ENCODE measurements around the gene NLGN1. TPM values are rescaled to one million over a fixed set of nuclear protein-coding genes. Genes with fewer than 3 reads are reported as not detected.

NLGN1 gene
- total and polyA plus RNA-seq, 2 of the 8 experiments (the other 6 are each of a cell fraction or from before 2014, with no cell fraction given) = 7.8 to 14.8 TPM

DNA sequence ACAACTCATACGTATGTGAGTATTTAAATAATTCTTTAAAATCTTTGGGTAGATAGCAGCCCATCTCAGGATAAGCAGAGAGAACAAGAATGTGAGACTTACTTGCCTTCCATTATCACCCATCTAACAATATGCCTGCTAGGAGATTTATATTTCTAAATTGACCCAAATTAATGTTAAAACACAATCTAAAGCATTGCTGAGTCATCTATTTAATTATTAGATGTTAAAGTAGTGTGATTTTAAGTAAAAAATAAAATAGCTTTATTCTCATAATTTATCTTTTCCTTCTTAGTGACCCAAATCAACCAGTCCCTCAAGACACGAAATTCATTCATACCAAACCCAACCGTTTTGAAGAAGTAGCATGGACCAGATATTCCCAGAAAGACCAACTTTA is 882.6 kb downstream of the NLGN1 start:
- Histone ChIP-seq H2BK15ac (ENCODE audit: low read length) (no peak overlapping the region), H3K4me2 (ENCODE audit: insufficient read depth in 1 of 2, low read depth in 2 of 2, low read length in 2 of 2) (no peak overlapping the region), H3K79me1 (ENCODE audit: low read depth, low read length) (no peaks in the 10 kb centered on the region), H3K18ac (ENCODE audit: extremely low read depth, low read length) (no peak overlapping the region), H3K27ac (ENCODE audit: low read depth, low read length) (no peak overlapping the region), H3K14ac (ENCODE audit: insufficient read length) (no peak overlapping the region), H3K9me3 (ENCODE audit: insufficient read depth in 2 of 2, low read depth in 1 of 2, low read length in 1 of 2) (no peaks in the 10 kb centered on the region), H3K23me2 (ENCODE audit: low read depth, low read length) (no peaks in the 10 kb centered on the region), H2BK20ac (ENCODE audit: low read length) (no peak overlapping the region), H3K9ac (replicated peaks in 1 of 4; ENCODE audit: extremely low read depth in 1 of 4, low read depth in 3 of 4, low read length in 3 of 4) (no peak overlapping the region), H3K36me3 (ENCODE audit: control insufficient read depth in 2 of 4, insufficient read depth in 4 of 4, low read length in 3 of 4) (no peaks in the 10 kb centered on the region; a peak in 1 of 8 replicates), H4K8ac (ENCODE audit: extremely low read depth, insufficient read depth, low read length) (no peak overlapping the region), H3K4me1 (replicated peaks in 1 of 4; ENCODE audit: control insufficient read depth in 3 of 4, insufficient read depth in 4 of 4, low read length in 3 of 4) (peaks cover 0 to 2% (median 0%) of the 10 kb centered on the region in 4 experiments; a peak in 2 of 7 replicates), H3K4ac (replicated peaks; ENCODE audit: insufficient read length, low read depth, low read length) (no peak overlapping the region), H4K5ac (ENCODE audit: insufficient read length, low read depth, low read length) (no peak overlapping the region), H3K27me3 (replicated peaks in 1 of 4; ENCODE audit: control insufficient read depth in 3 of 4, extremely low read depth in 1 of 4, insufficient read depth in 3 of 4, low read length in 3 of 4) (no peaks in the 10 kb centered on the region), H4K91ac (replicated peaks; ENCODE audit: insufficient read length, low read length) (no peak overlapping the region), H2BK120ac (replicated peaks; ENCODE audit: low read depth, low read length) (no peak overlapping the region), H2AFZ (ENCODE audit: low read length) (no peak overlapping the region), H3K23ac (ENCODE audit: insufficient read length) (no peak overlapping the region), H2BK12ac (ENCODE audit: low read depth, low read length) (no peak overlapping the region), H3K79me2 (ENCODE audit: control insufficient read depth in 1 of 2, insufficient read depth in 2 of 2, low read length in 2 of 2) (no peaks in the 10 kb centered on the region), H2BK5ac (ENCODE audit: low read depth, low read length) (no peak overlapping the region), H2AK5ac (ENCODE audit: low read depth, low read length) (no peak overlapping the region), H3K56ac (replicated peaks; ENCODE audit: insufficient read length, low read depth, low read length) (no peak overlapping the region), H4K20me1 (replicated peaks in 1 of 2; ENCODE audit: control insufficient read depth in 1 of 2, insufficient read depth in 2 of 2, low read length in 2 of 2) (no peaks in the 10 kb centered on the region), H3K4me3 (ENCODE audit: extremely low read depth in 1 of 4, insufficient read depth in 2 of 4, low read depth in 3 of 4, low read length in 4 of 4) (no peak overlapping the region)
- WGBS, 2 experiments (ENCODE audit: extremely low coverage in 1 of 2, insufficient coverage in 1 of 2, insufficient read length in 1 of 2, insufficient replicate concordance in 2 of 2, low coverage in 1 of 2, low lambda C conversion rate in 2 of 2, missing lambda C conversion rate in 1 of 2) = 93% methylated on average over 3 of the region's 3 CpGs; no CpG with 5 or more reads in 1 of the 2 experiments
- ChIA-PET CTCF (ENCODE audit: partially characterized antibody) (no interaction called here), POLR2A (ENCODE audit: partially characterized antibody) (no interaction called here)
- DNase-seq (ENCODE audit: low read depth in 1 of 2, low spot score in 2 of 2) = no peak
- no peak for TF ChIP-seq GABPA (IDR thresholded peaks at IDR 0.05; ENCODE audit: borderline replicate concordance, insufficient read depth, low read length)
- no peak for TF ChIP-seq MAFK (IDR thresholded peaks at IDR 0.05; ENCODE audit: low read depth, low read length)
- no peak for TF ChIP-seq SRF (IDR thresholded peaks at IDR 0.05; ENCODE audit: low read depth, low read length)
- TF ChIP-seq TCF12 (IDR thresholded peaks at IDR 0.05; ENCODE audit: low read depth, low read length) = no peak
- no peak for TF ChIP-seq CBX8 (IDR thresholded peaks at IDR 0.05; ENCODE audit: borderline replicate concordance, low read depth, low read length)
- no peak for TF ChIP-seq SUZ12 (IDR thresholded peaks at IDR 0.05; ENCODE audit: low read length)
- TF ChIP-seq, protein P1, sequence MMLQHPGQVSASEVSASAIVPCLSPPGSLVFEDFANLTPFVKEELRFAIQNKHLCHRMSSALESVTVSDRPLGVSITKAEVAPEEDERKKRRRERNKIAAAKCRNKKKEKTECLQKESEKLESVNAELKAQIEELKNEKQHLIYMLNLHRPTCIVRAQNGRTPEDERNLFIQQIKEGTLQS (IDR thresholded peaks at IDR 0.05; ENCODE audit: insufficient read depth, low read depth, low read length) = no peak
- TF ChIP-seq CEBPB (IDR thresholded peaks at IDR 0.05; ENCODE audit: low read depth, low read length) = no peak
- TF ChIP-seq BRCA1 (IDR thresholded peaks at IDR 0.05; ENCODE audit: low read depth, low read length) = no peak
- no peak for TF ChIP-seq ZNF274 (IDR thresholded peaks at IDR 0.05; ENCODE audit: borderline replicate concordance, extremely low read depth, low read length)
- TF ChIP-seq RBBP5 (IDR thresholded peaks at IDR 0.05; ENCODE audit: borderline replicate concordance, low read depth, low read length) = no peak
- TF ChIP-seq EGR1 (IDR thresholded peaks at IDR 0.05; ENCODE audit: borderline replicate concordance, low read depth, low read length) = no peak
- no peak for TF ChIP-seq RAD21 (IDR thresholded peaks at IDR 0.05 in 1 of 2, conservative IDR thresholded peaks at IDR 0.05 in 1 of 2; ENCODE audit: low read depth in 2 of 2, low read length in 2 of 2)
- no peak for TF ChIP-seq POLR2A (IDR thresholded peaks at IDR 0.05; ENCODE audit: control extremely low read depth in 1 of 2, low read depth in 2 of 2, low read length in 2 of 2)
- no peak for FAIRE-seq
